Mucosa of stomach (tissue), 1 donor: ENCODE data around the gene DOC2A.

Experiments
- H3K27me3 ChIP-seq: one replicate; pipeline ENCODE4 v1.7.0; 2013; ENCODE audit warnings: mild to moderate bottlenecking, low read length; ENCODE audit not compliant: control insufficient read depth, insufficient read depth
- H3K36me3 ChIP-seq: one replicate; pipeline ENCODE4 v1.7.0; 2013; ENCODE audit warnings: low read length; ENCODE audit not compliant: control insufficient read depth, insufficient read depth
- H3K4me1 ChIP-seq: one replicate; pipeline ENCODE4 v1.7.0; 2013; ENCODE audit warnings: mild to moderate bottlenecking, low read length; ENCODE audit not compliant: control insufficient read depth, insufficient read depth
- H3K4me3 ChIP-seq: one replicate; pipeline ENCODE4 v1.7.0; 2013; ENCODE audit warnings: low read length
- H3K9ac ChIP-seq: one replicate; pipeline ENCODE4 v1.7.0; 2013; ENCODE audit warnings: mild to moderate bottlenecking, low read length, moderate library complexity
- H3K9me3 ChIP-seq: one replicate; pipeline ENCODE4 v1.7.0; 2013; ENCODE audit warnings: mild to moderate bottlenecking, low read length, moderate library complexity; ENCODE audit not compliant: control insufficient read depth
- donor health status: Pancreatic carcinoma.

The DOC2A gene

GRCh38 chr16:29990034-29990433 is 20.8 kb downstream of the DOC2A start:
- peaks cover 29% of the 10 kb centered on the region for H3K4me1 ChIP-seq

GRCh38 chr16:29989111-29989858 is 21.5 kb downstream of the DOC2A start:
- Histone ChIP-seq H3K9me3 (no peaks in the 10 kb centered on the region), H3K27me3 (no peaks in the 10 kb centered on the region), H3K4me3 (no peak overlapping the region), H3K9ac (no peak overlapping the region), H3K4me1 (peaks cover 22% of the 10 kb centered on the region), H3K36me3 (peaks cover 29% of the 10 kb centered on the region)

More at GRCh38 chr16:29990034-29990433, 20.8 kb downstream of the DOC2A start:
- no peak overlapping the region for H3K9ac ChIP-seq
- no peaks in the 10 kb centered on the region for H3K9me3 ChIP-seq
- no peak overlapping the region for H3K4me3 ChIP-seq
- H3K36me3 ChIP-seq: peaks cover 23% of the 10 kb centered on the region
- H3K27me3 ChIP-seq: no peaks in the 10 kb centered on the region

GRCh38 chr16:29988346-29989075 is 22.3 kb downstream of the DOC2A start:
- peaks cover 18% of the 10 kb centered on the region for H3K4me1 ChIP-seq
- no peak overlapping the region for H3K4me3 ChIP-seq
- H3K36me3 ChIP-seq: peaks cover 29% of the 10 kb centered on the region
- no peak overlapping the region for H3K9ac ChIP-seq
- no peaks in the 10 kb centered on the region for H3K9me3 ChIP-seq
- H3K27me3 ChIP-seq: no peaks in the 10 kb centered on the region

GRCh38 chr16:29987371-29988085 is 23.3 kb downstream of the DOC2A start:
- H3K4me3 ChIP-seq: no peak overlapping the region
- peaks cover 18% of the 10 kb centered on the region for H3K4me1 ChIP-seq
- peaks cover 35% of the 10 kb centered on the region for H3K36me3 ChIP-seq

GRCh38 chr16:29986931-29987330 is 23.9 kb downstream of the DOC2A start:
- H3K36me3 ChIP-seq: peaks cover 35% of the 10 kb centered on the region
- H3K9me3 ChIP-seq: no peaks in the 10 kb centered on the region
- H3K4me1 ChIP-seq: peaks cover 18% of the 10 kb centered on the region
- H3K27me3 ChIP-seq: no peaks in the 10 kb centered on the region
- no peak overlapping the region for H3K4me3 ChIP-seq
- H3K9ac ChIP-seq: no peak overlapping the region

More at GRCh38 chr16:29987371-29988085, 23.3 kb downstream of the DOC2A start:
- Histone ChIP-seq H3K27me3 (no peaks in the 10 kb centered on the region), H3K9ac (no peak overlapping the region), H3K9me3 (no peaks in the 10 kb centered on the region)

- Histone ChIP-seq H3K4me3 (no peak overlapping the region), H3K9ac (no peak overlapping the region), H3K4me1 (peaks cover 18% of the 10 kb centered on the region), H3K27me3 (no peaks in the 10 kb centered on the region), H3K9me3 (no peaks in the 10 kb centered on the region), H3K36me3 (peaks cover 35% of the 10 kb centered on the region)
These were observed 24.6 kb downstream of the DOC2A start for GRCh38 chr16:29986231-29986630.

GRCh38 chr16:29985271-29985811 is 25.5 kb downstream of the DOC2A start:
- no peaks in the 10 kb centered on the region for H3K27me3 ChIP-seq

DNA sequence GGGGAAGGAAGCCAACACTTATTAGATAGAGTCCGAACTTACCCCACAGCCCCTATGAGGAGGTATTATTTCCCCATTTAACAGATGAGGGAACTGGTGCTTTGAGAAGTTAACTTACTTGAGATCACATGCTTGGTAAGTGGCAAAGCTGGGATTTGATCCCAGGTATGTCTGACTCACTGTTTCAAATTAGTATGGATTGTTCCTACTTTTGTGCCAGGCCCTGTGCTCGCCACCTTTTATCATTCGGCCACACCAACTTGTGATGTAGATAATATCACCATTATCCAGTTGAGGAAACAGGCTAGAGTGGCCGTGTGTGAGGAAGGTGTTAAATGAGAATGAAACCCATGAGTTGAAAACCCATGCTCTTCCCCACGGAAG is 26.1 kb downstream of the DOC2A start:
- H3K4me3 ChIP-seq: no peak overlapping the region
- H3K4me1 ChIP-seq: peaks cover 10% of the 10 kb centered on the region
- no peak overlapping the region for H3K9ac ChIP-seq
- H3K36me3 ChIP-seq: peaks cover 41% of the 10 kb centered on the region
- no peaks in the 10 kb centered on the region for H3K27me3 ChIP-seq
- H3K9me3 ChIP-seq: no peaks in the 10 kb centered on the region

More at GRCh38 chr16:29985271-29985811, 25.5 kb downstream of the DOC2A start:
- Histone ChIP-seq H3K4me1 (peaks cover 14% of the 10 kb centered on the region), H3K9me3 (no peaks in the 10 kb centered on the region), H3K36me3 (peaks cover 35% of the 10 kb centered on the region), H3K9ac (no peak overlapping the region), H3K4me3 (no peak overlapping the region)

- H3K36me3 ChIP-seq: peaks cover 44% of the 10 kb centered on the region
- no peaks in the 10 kb centered on the region for H3K27me3 ChIP-seq
- no peaks in the 10 kb centered on the region for H3K9me3 ChIP-seq
- no peak overlapping the region for H3K4me3 ChIP-seq
- H3K4me1 ChIP-seq: peaks cover 5% of the 10 kb centered on the region
- H3K9ac ChIP-seq: no peak overlapping the region
These were observed 26.6 kb downstream of the DOC2A start for GRCh38 chr16:29984137-29984763.

GRCh38 chr16:29983420-29984136 is 27.2 kb downstream of the DOC2A start:
- Histone ChIP-seq H3K4me1 (no peaks in the 10 kb centered on the region), H3K36me3 (peaks cover 39% of the 10 kb centered on the region), H3K27me3 (no peaks in the 10 kb centered on the region), H3K9ac (no peak overlapping the region), H3K9me3 (no peaks in the 10 kb centered on the region), H3K4me3 (no peak overlapping the region)
